HG03520 (cell line): ENCODE measurements around the gene GRK6.
"Not testable (repeated sequence)": the region's sequence is repeated elsewhere in the genome, so short reads cannot be mapped to it uniquely, and the experiment has no call there.

Source experiments
- ATAC-seq: cut with Tn5 transposase; IDR thresholded peaks from one replicate; pipeline ENCODE4 v1.9.1; 2021; ENCODE audit warnings: mild to moderate bottlenecking, moderate library complexity; ENCODE audit not compliant: unreplicated experiment

Gene GRK6

GRCh38 chr5:177483994-177484901, 57.8 kb downstream of the GRK6 start:
- no peak for ATAC-seq

DNA sequence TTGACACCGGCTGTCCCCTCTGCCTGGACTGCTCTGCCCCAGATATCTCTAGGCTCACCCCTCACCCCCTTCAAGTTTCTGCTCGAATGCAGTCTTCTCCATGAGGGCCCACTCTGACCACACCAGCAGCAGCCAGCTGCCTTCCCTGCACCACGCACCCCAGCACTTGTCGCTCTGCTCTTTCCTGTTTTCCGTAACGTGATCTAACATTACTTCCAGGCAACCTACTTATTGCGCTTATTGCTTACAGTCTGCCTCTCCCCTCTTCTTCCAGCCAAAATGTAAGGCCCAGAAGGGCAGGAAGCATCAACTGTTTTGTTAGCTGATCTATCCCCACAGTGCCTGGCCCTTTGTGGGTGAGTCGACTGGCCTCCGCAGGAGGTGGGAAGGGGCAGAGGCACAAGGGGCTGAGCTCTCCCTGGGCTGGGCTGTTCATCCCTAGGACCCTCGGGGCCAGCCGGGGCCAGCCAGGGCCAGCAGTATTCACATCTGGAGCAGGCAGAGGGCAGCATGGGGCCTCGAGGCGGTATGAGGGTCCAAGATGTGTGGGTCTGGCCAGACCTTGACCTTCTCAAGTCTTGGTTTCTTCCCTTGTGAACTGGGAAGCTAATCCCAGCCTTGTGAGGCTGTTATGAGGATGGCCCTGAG, 58.5 kb downstream of the GRK6 start:
- ATAC-seq: no peak

- not testable (repeated sequence) for ATAC-seq
Measured at GRCh38 chr5:177485753-177486152, 59.3 kb downstream of the GRK6 start.

DNA sequence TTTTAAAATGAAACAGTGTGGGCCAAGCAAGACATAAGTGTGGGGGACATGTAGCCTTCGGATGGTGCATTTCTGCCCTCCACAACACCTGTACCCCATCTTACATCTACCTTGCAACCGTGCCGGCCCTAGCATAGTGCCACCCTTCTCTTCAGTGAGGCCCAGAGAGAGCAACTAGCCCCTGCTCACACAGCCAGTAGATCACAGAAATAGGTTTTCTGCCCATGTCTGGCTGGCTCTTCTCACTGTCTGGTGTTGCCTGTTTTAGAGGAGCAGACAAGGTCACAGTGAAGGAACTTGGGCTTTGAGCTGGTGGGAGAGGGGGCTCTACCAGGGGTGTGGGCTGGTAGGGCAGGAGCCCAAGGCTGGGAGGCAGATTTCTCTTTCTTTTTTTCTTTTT, 59.8 kb downstream of the GRK6 start:
- ATAC-seq: no peak

- ATAC-seq: no peak
Measured at GRCh38 chr5:177487144-177487543, 60.7 kb downstream of the GRK6 start.

- no peak for ATAC-seq
Measured at GRCh38 chr5:177487975-177488374, 61.5 kb downstream of the GRK6 start.

DNA sequence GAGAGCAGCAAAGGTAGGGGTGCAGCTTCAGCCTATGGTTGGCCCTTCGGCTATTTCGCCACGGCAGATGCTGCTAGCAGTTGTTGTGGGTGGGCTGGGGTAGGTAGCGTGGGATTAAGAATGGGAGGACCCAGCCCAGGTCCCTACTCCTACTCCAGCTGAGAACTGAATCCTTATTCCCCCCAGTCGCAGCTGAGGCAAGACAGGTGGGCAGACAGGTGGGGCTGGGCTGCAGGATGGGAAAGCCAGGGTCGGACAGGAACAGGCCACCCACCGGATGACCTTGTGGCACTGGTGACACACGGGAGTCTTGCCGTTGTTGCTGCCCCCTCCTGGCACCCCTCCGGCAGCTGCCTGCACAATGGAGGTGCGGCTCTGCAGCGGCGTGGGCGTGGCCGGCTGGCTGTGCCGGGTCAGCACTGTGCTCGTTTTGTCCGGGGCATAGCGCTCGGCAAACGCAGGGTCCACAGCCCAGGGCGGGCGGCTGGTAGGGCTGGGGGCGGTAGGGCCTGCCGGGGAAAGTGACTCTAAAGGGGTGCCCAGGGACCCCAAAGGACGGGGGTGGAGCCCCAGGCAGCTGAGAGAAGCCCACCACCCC, 62.7 kb downstream of the GRK6 start:
- no peak for ATAC-seq

DNA sequence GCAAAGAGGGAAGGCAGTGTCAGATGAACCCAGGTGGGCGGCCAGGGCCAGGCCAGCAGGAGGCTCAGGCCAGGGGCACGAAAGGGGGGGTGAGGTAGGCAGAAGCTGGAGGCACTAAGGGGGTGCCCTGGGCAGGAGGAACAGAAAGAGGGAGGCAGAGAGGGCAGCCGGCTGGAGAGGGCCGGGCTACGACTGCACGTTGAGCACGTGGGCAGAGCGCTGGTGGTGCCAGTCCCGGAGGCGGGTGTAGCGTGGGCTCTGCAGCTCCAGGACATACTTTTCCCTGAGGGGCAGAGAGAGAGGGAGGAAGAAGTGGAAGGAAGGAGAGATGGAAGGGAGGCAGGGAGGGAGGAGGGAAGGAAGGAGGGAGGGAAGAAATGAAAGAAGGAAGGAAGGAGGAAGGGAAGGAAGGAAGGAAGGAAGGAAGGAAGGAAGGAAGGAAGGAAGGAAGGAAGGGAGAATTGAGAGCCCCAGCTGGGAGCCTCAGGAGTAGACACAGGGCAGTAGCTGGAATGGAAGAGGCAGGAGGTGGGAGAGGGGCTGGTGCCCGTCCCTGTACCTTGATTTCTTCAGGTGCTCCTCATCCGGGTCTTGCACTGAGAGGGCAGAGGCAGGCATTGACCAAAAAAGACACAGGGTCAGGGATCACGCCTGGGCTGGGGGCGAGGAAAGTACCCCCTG, 64.0 kb downstream of the GRK6 start:
- no peak for ATAC-seq

GRCh38 chr5:177490992-177491391, 64.5 kb downstream of the GRK6 start:
- no peak for ATAC-seq

DNA sequence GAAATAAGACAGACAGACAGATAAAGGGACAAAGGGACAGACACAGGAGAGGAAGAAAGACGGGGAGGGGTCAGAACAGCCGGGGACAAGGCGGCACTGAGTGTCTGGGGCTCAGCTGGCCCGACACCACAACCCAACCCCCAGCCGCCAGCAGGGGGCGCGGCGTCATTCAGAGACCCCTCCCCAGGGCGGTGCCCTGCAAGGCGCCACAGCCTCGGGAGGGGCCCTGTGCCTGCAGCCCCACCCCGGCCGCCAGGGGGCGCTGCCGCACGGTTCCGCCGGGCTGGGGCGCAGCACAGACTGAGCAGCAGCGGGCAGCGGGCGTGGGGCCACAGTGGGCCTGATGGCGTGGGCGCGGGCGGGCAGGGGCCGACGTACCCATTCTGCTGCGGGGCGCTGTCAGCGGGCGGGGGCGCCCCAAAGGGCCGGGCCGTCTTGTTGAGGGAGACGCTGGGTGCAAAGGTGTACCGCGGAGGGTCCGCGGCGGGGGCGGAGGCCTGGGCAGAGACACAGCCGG, 65.0 kb downstream of the GRK6 start:
- no peak for ATAC-seq

GRCh38 chr5:177491983-177492746, 65.7 kb downstream of the GRK6 start:
- no peak for ATAC-seq
